Measurements from ENCODE around the gene ACACB. TPM values are rescaled to one million over a fixed set of nuclear protein-coding genes. Genes with fewer than 3 reads are reported as not detected.

ACACB gene
- total RNA-seq, 6 experiments from 2014 or later = 107 to 237 (median 187) TPM

GRCh38 chr12:109253913-109254544 lies 137.6 kb downstream of the ACACB start:
- Histone ChIP-seq H3K27me3 (no peaks in the 10 kb centered on the region), H3K9me3 (no peaks in the 10 kb centered on the region), H3K4me1 (peaks cover 0 to 2% (median 0%) of the 10 kb centered on the region in 4 donors), H3K4me3 (no peak overlapping the region), H3K27ac (no peak overlapping the region), H3K36me3 (peaks cover 0 to 98% (median 50%) of the 10 kb centered on the region in 4 donors)
- ATAC-seq (no peak), DNase-seq (no peak)
- WGBS (ENCODE audit: insufficient coverage, low coverage, low lambda C conversion rate, missing lambda C conversion rate) = 96% methylated on average over 7 of the region's 7 CpGs
- intact Hi-C loops (cut with DNase I) = no loop called here
- TF ChIP-seq CTCF (IDR thresholded peaks at IDR 0.05) (no peak), POLR2A (IDR thresholded peaks at IDR 0.05) (no peak)

GRCh38 chr12:109255377-109255776 lies 139.0 kb downstream of the ACACB start:
- Histone ChIP-seq H3K9me3 (no peaks in the 10 kb centered on the region), H3K27ac (no peak overlapping the region), H3K4me1 (no peaks in the 10 kb centered on the region), H3K27me3 (no peaks in the 10 kb centered on the region), H3K4me3 (no peak overlapping the region), H3K36me3 (peaks cover 0 to 100% (median 58%) of the 10 kb centered on the region in 4 donors)
- 70% methylated on average over 5 of the region's 5 CpGs for WGBS (ENCODE audit: insufficient coverage, low coverage, low lambda C conversion rate, missing lambda C conversion rate)
- ATAC-seq (no peak), DNase-seq (no peak)
- intact Hi-C loops (cut with DNase I) = loop anchor here in 1 of 2 donors (5.0 kb wide), 1 partner anchor 132 kb away; no protein-coding TSS in a partner anchor
- no peak for TF ChIP-seq CTCF (IDR thresholded peaks at IDR 0.05)
- no peak for TF ChIP-seq POLR2A (IDR thresholded peaks at IDR 0.05)

- no peaks in the 10 kb centered on the region for H3K4me1 ChIP-seq
- TF ChIP-seq POLR2A (IDR thresholded peaks at IDR 0.05) (no peak), CTCF (IDR thresholded peaks at IDR 0.05) (no peak)
- intact Hi-C loops (cut with DNase I) = loop anchor here in 1 of 2 donors (5.0 kb wide), 1 partner anchor 131 kb away; no protein-coding TSS in a partner anchor
- ATAC-seq (no peak), DNase-seq (no peak)
- peaks cover 0 to 100% (median 58%) of the 10 kb centered on the region in 4 donors for H3K36me3 ChIP-seq
- no peaks in the 10 kb centered on the region for H3K9me3 ChIP-seq
- 100% methylated on average over 1 of the region's 8 CpGs for WGBS (ENCODE audit: insufficient coverage, low coverage, low lambda C conversion rate, missing lambda C conversion rate)
- H3K27ac ChIP-seq = no peak overlapping the region
- H3K27me3 ChIP-seq = no peaks in the 10 kb centered on the region
- no peak overlapping the region for H3K4me3 ChIP-seq
Observed at GRCh38 chr12:109256011-109256410, 139.6 kb downstream of the ACACB start.

GRCh38 chr12:109258201-109258600 lies 141.8 kb downstream of the ACACB start:
- Histone ChIP-seq H3K4me1 (no peaks in the 10 kb centered on the region), H3K27me3 (no peaks in the 10 kb centered on the region), H3K27ac (no peak overlapping the region), H3K9me3 (no peaks in the 10 kb centered on the region), H3K4me3 (no peak overlapping the region), H3K36me3 (peaks cover 0 to 96% (median 56%) of the 10 kb centered on the region in 4 donors)
- intact Hi-C loops (cut with DNase I) = loop anchor here in 1 of 2 donors (5.0 kb wide), 1 partner anchor 129 kb away; no protein-coding TSS in a partner anchor
- no peak for TF ChIP-seq CTCF (IDR thresholded peaks at IDR 0.05)
- DNase-seq = no peak
- 94% methylated on average over 5 of the region's 6 CpGs for WGBS (ENCODE audit: insufficient coverage, low coverage, low lambda C conversion rate, missing lambda C conversion rate)
- no peak for ATAC-seq
